K562 (cell line): ENCODE measurements around the gene KIFC3.

ENCODE experiments used
- POLR2AphosphoS5 ChIP-seq: IDR thresholded peaks from 2 replicates; pipeline ENCODE4 v1.6.1; 2011; ENCODE audit warnings: mild to moderate bottlenecking, low read depth, low read length, moderate library complexity; ENCODE audit not compliant: control insufficient read depth, insufficient read depth
- RBM14 ChIP-seq: fragments of 200-400 bp; formaldehyde crosslinking; IDR thresholded peaks from 2 replicates; pipeline ENCODE4 v1.6.1; 2018; ENCODE audit warnings: low read depth, mild to moderate bottlenecking, low read length, moderate library complexity, borderline replicate concordance; ENCODE audit not compliant: insufficient read depth
- RFX1 ChIP-seq: fragments of 450-650 bp; IDR thresholded peaks from 2 replicates; pipeline ENCODE4 v1.6.1; 2016; ENCODE audit warnings: mild to moderate bottlenecking, moderate library complexity
- YBX1 ChIP-seq: fragments of 450-650 bp; IDR thresholded peaks from 2 replicates; pipeline ENCODE4 v1.7.1; 2016; ENCODE audit warnings: mild to moderate bottlenecking
- ZNF282 ChIP-seq: sonication (generic); formaldehyde crosslinking; IDR thresholded peaks from 2 replicates; pipeline ENCODE4 v1.8.1; 2023; ENCODE audit warnings: missing genetic modification reagents

DNA sequence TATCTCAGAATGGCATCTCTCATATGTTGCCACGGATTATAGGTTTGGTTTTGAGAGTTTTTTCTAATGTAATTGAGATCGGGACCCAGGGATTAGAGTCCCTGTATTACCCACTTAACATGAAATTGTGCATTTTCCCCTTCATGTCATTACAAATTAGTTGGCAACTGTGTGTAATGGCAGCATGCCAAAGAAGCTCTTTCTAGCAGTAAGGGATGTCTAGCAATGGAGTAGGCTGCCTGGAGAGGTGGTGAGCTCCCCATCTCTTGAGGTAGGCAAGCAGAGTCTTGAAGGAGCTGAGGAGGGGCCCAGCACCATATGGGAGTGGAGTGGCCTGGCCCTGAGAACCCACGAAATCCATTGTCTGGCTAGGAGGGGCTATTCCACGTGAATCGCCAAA, 76.7 kb downstream of the KIFC3 start:
- TF ChIP-seq RFX1, result no peak
- TF ChIP-seq YBX1, result no peak
- TF ChIP-seq RBM14, result no peak
- TF ChIP-seq ZNF282, result no peak
- no peak for TF ChIP-seq POLR2AphosphoS5
